ENCODE data around the gene EDA.

EDA gene

DNA sequence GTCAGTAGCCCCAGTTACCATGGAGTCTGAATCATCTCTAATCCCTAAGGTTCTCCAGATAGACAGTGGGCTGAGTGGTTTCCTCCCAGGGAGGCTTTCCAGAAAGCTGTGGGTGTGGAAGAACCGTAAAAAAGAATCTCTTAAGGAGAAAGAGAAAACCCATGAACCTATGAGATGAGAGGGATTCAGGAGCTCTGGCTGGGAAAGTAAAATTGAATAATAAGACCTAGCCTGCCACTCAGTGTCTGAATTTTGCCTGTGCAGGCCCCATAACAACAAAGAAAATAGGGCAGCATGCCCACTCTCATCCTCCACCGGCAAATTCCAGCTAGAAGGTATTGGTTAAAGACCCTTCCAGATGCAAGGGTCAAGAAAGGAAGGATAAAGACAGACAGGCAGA is 416.9 kb downstream of the EDA start:
- TF ChIP-seq, protein P1, sequence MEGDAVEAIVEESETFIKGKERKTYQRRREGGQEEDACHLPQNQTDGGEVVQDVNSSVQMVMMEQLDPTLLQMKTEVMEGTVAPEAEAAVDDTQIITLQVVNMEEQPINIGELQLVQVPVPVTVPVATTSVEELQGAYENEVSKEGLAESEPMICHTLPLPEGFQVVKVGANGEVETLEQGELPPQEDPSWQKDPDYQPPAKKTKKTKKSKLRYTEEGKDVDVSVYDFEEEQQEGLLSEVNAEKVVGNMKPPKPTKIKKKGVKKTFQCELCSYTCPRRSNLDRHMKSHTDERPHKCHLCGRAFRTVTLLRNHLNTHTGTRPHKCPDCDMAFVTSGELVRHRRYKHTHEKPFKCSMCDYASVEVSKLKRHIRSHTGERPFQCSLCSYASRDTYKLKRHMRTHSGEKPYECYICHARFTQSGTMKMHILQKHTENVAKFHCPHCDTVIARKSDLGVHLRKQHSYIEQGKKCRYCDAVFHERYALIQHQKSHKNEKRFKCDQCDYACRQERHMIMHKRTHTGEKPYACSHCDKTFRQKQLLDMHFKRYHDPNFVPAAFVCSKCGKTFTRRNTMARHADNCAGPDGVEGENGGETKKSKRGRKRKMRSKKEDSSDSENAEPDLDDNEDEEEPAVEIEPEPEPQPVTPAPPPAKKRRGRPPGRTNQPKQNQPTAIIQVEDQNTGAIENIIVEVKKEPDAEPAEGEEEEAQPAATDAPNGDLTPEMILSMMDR (IDR thresholded peaks at IDR 0.05; ENCODE audit: control extremely low read depth, extremely low read depth, low read depth, missing control alignments): no peak
- CTCF ChIA-PET: interaction anchor here (0.6 to 3.3 kb wide), 6 partner anchors 8 to 64 kb away, joined by 3 to 20 read pairs (median 4); no protein-coding TSS in a partner anchor
- POLR2A ChIA-PET: no interaction called here
- DNase-seq (ENCODE audit: extremely low spot score): no peak

DNA sequence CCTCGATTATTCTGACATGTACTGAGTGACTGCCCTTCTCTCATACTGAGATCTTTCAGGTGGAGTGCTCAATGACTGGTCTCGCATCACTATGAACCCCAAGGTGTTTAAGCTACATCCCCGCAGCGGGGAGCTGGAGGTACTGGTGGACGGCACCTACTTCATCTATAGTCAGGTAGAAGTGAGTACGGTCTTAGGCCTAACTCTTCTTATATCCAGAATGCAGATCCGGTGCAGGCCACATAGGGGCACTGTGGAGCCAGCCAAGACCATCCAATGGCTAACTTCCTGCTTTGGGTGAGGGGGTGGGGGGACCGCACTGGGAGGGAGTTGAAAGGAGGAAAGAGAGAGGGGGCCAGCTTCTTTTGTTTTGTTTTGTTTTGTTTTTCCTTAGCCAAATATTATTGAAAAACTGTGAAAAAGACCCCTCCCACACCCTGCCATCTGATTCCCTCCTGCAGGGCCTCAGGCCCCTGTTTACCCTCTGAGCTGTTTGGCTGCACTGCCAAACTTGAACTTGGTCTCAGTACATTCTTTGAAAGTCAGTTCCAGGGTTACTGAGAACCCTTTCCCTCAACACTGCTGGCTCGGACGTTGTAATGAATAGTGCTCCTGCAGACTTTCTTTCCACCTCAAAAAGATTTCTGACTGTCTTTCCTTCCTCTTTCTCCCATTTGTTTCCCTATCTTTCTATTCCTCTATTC is 417.6 kb downstream of the EDA start:
- DNase-seq (ENCODE audit: extremely low spot score): peak; percentile 42
- ChIA-PET POLR2A (no interaction called here), CTCF (interaction anchor here (0.6 to 3.3 kb wide), 7 partner anchors 9 to 63 kb away, joined by 3 to 20 read pairs (median 3); no protein-coding TSS in a partner anchor)
- TF ChIP-seq, protein P1 (IDR thresholded peaks at IDR 0.05; ENCODE audit: control extremely low read depth, extremely low read depth, low read depth, missing control alignments): peak; percentile 66

DNA sequence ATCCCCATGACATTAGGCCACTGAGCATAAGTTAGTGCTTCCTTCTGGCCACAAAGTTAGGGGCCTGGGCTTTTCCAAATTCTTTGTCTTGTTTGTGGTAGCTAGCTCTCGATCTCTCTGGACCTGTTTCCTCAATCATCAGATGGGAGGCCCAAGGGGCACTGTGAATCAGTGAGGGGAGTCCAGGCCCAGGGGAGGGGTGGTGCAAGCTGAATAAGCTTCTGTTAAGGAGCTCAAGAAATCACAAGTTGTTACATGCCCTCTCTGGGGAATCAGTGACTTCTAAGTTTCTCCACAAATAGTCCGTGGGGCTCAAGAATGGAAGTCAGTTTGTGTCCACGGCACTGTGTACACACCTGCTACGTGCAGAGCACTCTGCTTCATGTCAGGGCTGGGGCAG is 418.7 kb downstream of the EDA start:
- DNase-seq (ENCODE audit: extremely low spot score): no peak
- TF ChIP-seq, protein P1 (IDR thresholded peaks at IDR 0.05; ENCODE audit: control extremely low read depth, extremely low read depth, low read depth, missing control alignments): no peak
- ChIA-PET POLR2A (no interaction called here), CTCF (interaction anchor here (1.1 to 3.3 kb wide), 4 partner anchors 10 to 497 kb away, joined by 3 to 20 read pairs (median 6); no protein-coding TSS in a partner anchor)

DNA sequence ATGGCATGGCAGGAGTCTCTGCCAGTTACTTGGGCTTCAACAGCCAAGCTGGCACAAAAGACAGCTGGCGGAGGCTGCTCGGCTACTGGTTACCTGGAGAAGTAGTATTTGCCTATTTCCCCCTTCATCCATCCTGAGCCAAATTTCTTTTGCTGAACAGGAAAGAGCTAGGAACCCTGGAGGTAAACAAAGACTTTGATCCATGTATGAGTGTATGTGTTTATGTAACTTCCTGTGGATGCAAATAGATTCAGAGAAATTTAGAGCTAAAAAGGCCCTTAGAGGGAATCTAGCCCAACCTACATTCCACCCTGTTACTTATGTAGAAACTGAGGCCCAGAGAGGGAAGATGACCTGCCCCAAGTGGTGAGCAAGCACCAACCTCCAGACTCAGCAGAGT is 422.6 kb downstream of the EDA start:
- POLR2A ChIA-PET: no interaction called here
- no peak for DNase-seq (ENCODE audit: extremely low spot score)
- TF ChIP-seq, protein P1 (IDR thresholded peaks at IDR 0.05; ENCODE audit: control extremely low read depth, extremely low read depth, low read depth, missing control alignments): no peak
- CTCF ChIA-PET: interaction anchor here (0.7 to 3.5 kb wide), 3 partner anchors 8 to 612 kb away, joined by 3 to 28 read pairs (median 10); no protein-coding TSS in a partner anchor

DNA sequence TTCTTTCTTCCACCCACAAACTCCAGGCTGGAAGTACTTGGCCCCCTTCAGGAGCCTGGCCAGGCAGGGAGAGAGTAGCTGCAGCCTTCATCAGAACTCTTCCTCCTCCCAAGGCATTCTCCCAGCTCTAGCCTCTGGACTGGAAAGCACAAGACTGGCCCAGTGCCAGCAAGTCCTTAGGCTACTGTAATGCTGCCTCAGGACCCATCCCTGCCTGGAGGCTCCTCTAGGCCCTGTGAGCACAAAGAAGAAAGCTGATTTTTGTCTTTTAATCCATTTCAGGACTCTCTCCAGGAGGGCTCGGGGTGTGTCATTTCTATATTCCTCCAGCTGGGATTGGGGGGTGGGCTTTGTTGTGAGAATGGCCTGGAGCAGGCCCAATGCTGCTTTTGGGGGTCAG is 423.0 kb downstream of the EDA start:
- POLR2A ChIA-PET: no interaction called here
- no peak for DNase-seq (ENCODE audit: extremely low spot score)
- TF ChIP-seq, protein P1 (IDR thresholded peaks at IDR 0.05; ENCODE audit: control extremely low read depth, extremely low read depth, low read depth, missing control alignments): no peak
- CTCF ChIA-PET: interaction anchor here (0.7 to 3.5 kb wide), 3 partner anchors 8 to 613 kb away, joined by 3 to 28 read pairs (median 10); no protein-coding TSS in a partner anchor

DNA sequence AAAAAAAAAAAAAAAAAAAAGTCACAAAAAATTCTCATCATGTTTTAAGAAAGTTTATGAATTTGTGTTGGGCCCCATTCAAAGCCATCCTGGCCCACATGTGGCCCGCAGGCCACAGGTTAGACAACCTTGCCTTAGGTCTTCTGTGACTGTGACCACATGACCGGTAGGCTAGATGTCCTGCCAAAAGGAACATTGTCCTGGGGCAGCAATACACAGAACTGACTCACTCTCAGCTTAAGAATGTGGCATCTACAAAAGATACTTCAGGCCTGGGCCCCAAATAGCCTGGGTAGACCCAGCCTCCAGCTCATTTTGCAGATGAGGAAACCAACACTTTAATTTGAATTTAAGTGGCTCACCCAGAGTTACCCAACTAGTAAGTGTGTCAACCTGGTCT is 423.8 kb downstream of the EDA start:
- CTCF ChIA-PET: interaction anchor here (3.4 to 3.5 kb wide), 2 partner anchors 9 to 57 kb away, joined by 10 to 28 read pairs; no protein-coding TSS in a partner anchor
- DNase-seq (ENCODE audit: extremely low spot score): no peak
- POLR2A ChIA-PET: no interaction called here
- TF ChIP-seq, protein P1 (IDR thresholded peaks at IDR 0.05; ENCODE audit: control extremely low read depth, extremely low read depth, low read depth, missing control alignments): no peak

All from GM10248 (cell line).